IPS-20b (cell line): ENCODE measurements around the gene POLDIP2.
A peak's percentile ranks its signal among the peaks of the same experiment; 100 is the strongest.

Experiments
- H3K27ac ChIP-seq: one replicate; pipeline ENCODE4 v1.5.1; 2013; ENCODE audit warnings: low read length
- H3K27me3 ChIP-seq: 2 replicates; pipeline ENCODE4 v1.6.1; 2013; ENCODE audit warnings: mild to moderate bottlenecking, low read length, inconsistent platforms; ENCODE audit not compliant: insufficient read depth
- H3K36me3 ChIP-seq: 2 replicates; pipeline ENCODE4 v1.6.1; 2013; ENCODE audit warnings: low read depth, mild to moderate bottlenecking, inconsistent platforms, low read length, moderate library complexity; ENCODE audit not compliant: insufficient read depth
- H3K4me1 ChIP-seq: 2 replicates; pipeline ENCODE4 v1.6.1; 2013; ENCODE audit warnings: mild to moderate bottlenecking, control low read depth, inconsistent platforms, low read length, moderate library complexity; ENCODE audit not compliant: insufficient read depth
- H3K4me3 ChIP-seq: 2 replicates; pipeline ENCODE4 v1.5.1; 2013; ENCODE audit warnings: mild to moderate bottlenecking, low read length, inconsistent platforms
- H3K9ac ChIP-seq: 2 replicates; pipeline ENCODE4 v1.6.1; 2013; ENCODE audit warnings: low read depth, mild to moderate bottlenecking, inconsistent platforms, low read length, moderate library complexity
- H3K9me3 ChIP-seq: 2 replicates; pipeline ENCODE4 v1.6.1; 2013; ENCODE audit warnings: mild to moderate bottlenecking, low read depth, low read length, inconsistent platforms; ENCODE audit not compliant: insufficient read depth

The POLDIP2 gene

DNA sequence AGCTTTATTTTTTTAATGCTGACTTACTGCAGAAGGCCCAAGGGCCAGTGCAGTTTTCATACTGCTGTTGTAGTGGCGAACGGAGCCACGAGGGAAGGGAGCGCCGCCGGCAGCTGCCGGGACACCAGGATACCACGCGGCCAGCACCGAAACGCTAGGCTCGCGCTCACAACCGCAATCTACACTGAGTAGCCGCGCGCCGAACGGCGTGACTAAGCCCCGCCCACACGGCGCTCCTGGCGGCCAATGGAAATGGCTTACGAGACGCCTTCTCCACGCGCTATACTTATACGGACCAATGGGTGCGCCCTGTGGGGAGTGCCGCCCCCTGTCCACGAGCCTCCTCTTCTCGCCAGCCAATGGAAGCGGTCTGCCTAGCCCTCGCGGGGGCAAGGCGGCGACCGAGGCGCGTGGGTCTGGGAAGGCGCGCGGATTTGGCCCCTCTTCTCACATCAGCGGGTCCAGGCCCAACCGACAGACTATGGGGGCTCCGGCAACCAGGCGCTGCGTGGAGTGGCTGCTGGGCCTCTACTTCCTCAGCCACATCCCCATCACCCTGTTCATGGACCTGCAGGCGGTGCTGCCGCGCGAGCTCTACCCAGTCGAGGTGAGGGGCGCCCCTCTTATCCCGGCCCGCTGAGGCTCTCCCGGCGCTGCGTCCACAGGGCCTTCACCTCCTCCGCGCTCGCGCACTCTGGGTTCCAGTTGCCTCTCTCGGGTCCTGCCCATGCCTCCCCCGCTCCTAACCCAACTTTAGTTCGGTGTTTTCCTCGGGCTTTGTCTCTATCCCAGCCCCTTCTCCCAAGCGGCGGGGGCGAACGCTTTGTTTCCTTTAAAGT, 38.3 kb downstream of the POLDIP2 start, which contains the start of gene TMEM97:
Gene TMEM97, plus strand, starts transcription at position 442 of the 839 bp plus-strand sequence. Its CDS starts 40 bp downstream, at position 482.
- Histone ChIP-seq H3K9ac (peak within 1 kb of the TSS; percentile 92), H3K36me3 (peaks cover 14% of the 10 kb centered on the region; the same call in 1 of the 2 replicates), H3K9me3 (no peaks in the 10 kb centered on the region), H3K27me3 (no peaks in the 10 kb centered on the region; the same call in 1 of the 2 replicates), H3K4me3 (peak within 1 kb of the TSS; percentile 95), H3K27ac (peak within 1 kb of the TSS; percentile 62), H3K4me1 (peaks cover 19% of the 10 kb centered on the region)

DNA sequence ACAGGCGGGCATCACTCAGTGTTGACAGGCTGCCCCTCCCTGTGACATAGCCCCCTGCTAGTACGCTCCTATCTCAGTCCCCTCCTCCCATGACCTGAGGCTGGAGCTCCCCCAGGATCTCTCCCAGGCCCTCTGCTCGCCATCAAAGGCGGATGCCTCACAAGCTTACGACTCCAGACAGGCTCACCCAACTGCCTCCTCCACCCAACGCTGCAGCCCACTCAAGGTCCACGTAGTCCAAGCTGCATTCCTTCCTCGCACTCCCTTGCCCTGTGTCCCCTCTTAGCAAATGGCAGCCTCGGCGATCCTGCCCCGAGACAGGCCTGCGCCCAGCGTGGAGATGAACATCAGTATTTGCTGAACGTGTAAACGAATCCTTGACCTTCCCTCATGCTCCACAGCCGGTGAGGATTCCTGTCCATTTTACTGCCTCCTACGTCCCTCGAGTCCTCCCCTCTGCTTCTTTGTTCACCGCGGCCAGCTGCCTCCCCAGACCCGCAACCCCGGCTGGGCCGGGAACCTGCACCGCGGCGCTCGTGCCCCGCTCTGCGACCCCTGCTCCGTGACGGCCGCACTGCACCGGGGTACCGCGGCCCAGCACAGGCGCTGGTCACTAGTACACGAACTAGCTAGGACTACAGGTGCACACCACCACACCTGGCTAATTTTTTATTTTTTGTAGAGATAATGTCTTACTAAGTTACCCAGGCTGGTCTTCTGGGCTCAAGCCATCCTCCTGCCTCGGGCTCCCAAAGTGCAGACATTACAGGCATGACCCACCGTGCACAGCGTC, 39.2 kb downstream of the POLDIP2 start:
- no peaks in the 10 kb centered on the region for H3K9me3 ChIP-seq
- no peaks in the 10 kb centered on the region; the same call in 1 of the 2 replicates for H3K27me3 ChIP-seq
- peak overlapping the region; percentile 95 for H3K4me3 ChIP-seq
- no peak overlapping the region for H3K27ac ChIP-seq
- peaks cover 14% of the 10 kb centered on the region; the same call in 1 of the 2 replicates for H3K36me3 ChIP-seq
- peaks cover 19% of the 10 kb centered on the region for H3K4me1 ChIP-seq
- H3K9ac ChIP-seq, result peak overlapping the region; percentile 90

GRCh38 chr17:28317099-28317965, 40.0 kb downstream of the POLDIP2 start:
- Histone ChIP-seq H3K27ac (no peak overlapping the region), H3K9ac (peak overlapping the region; percentile 90; the same call in 1 of the 2 replicates), H3K4me3 (peak overlapping the region; percentile 95)

GRCh38 chr17:28315846-28316705, 41.3 kb downstream of the POLDIP2 start:
- Histone ChIP-seq H3K9me3 (no peaks in the 10 kb centered on the region), H3K4me1 (peaks cover 17% of the 10 kb centered on the region), H3K4me3 (no peak overlapping the region), H3K27me3 (no peaks in the 10 kb centered on the region; the same call in 1 of the 2 replicates), H3K9ac (no peak overlapping the region), H3K36me3 (peaks cover 9% of the 10 kb centered on the region; the same call in 1 of the 2 replicates), H3K27ac (no peak overlapping the region)

More at GRCh38 chr17:28317099-28317965, 40.0 kb downstream of the POLDIP2 start:
- H3K27me3 ChIP-seq, result no peaks in the 10 kb centered on the region; the same call in 1 of the 2 replicates
- peaks cover 9% of the 10 kb centered on the region; the same call in 1 of the 2 replicates for H3K36me3 ChIP-seq
- H3K9me3 ChIP-seq, result no peaks in the 10 kb centered on the region
- H3K4me1 ChIP-seq, result peaks cover 19% of the 10 kb centered on the region

DNA sequence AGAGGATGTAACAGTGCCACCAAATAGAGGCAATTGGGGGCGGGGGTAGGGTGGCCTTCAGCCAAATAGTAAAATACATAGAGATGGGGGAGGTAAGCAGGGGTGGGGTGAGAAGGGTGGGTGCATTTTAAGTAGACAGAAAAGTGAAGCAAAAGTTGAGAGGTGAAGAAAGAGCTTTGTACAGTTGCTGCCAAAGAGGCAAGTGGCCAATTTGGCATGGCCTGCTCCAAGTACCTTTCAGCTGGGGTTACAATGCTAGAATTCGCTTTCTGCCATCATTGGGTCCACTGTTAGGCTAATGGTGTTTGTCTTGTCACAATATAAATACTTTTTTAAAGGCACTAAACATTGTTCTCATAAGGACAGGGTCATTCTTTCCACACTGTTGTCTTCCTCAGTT, 43.5 kb downstream of the POLDIP2 start:
- H3K9me3 ChIP-seq, result no peaks in the 10 kb centered on the region
- H3K4me1 ChIP-seq, result peaks cover 7% of the 10 kb centered on the region; the same call in 1 of the 2 replicates
- H3K27me3 ChIP-seq, result no peaks in the 10 kb centered on the region; the same call in 1 of the 2 replicates
- H3K9ac ChIP-seq, result no peak overlapping the region
- H3K36me3 ChIP-seq, result no peaks in the 10 kb centered on the region
- H3K4me3 ChIP-seq, result no peak overlapping the region
- H3K27ac ChIP-seq, result no peak overlapping the region

DNA sequence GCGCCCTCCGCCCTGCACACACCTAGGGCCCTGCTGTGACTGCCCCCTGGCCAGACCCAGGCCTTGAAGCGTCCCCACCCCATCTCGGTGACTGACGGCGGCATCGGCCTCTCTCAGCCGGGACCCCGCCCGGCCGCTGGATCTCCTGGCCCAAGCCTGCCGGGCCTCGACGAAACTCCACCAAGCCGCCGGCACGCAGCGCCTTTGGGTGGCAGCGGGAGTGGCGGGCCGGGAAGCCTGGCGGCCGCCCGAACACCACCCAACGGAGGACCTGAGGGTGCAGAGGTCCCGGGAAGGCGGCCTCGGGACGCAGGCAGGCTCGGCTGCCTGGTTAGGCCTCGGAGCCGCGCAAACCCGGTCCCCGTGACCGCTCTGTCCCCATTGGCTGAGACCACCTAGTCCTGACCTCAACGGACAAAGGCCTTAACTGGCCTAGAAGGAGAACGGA, 50.3 kb downstream of the POLDIP2 start:
- Histone ChIP-seq H3K4me3 (no peak overlapping the region), H3K36me3 (no peaks in the 10 kb centered on the region), H3K27ac (no peak overlapping the region), H3K27me3 (no peaks in the 10 kb centered on the region), H3K9me3 (no peaks in the 10 kb centered on the region), H3K9ac (no peak overlapping the region), H3K4me1 (no peaks in the 10 kb centered on the region)

- no peaks in the 10 kb centered on the region for H3K9me3 ChIP-seq
- H3K27me3 ChIP-seq, result no peaks in the 10 kb centered on the region
- H3K36me3 ChIP-seq, result no peaks in the 10 kb centered on the region
- no peaks in the 10 kb centered on the region for H3K4me1 ChIP-seq
- no peak overlapping the region for H3K9ac ChIP-seq
- H3K4me3 ChIP-seq, result no peak overlapping the region
- no peak overlapping the region for H3K27ac ChIP-seq
These were observed 58.9 kb downstream of the POLDIP2 start for GRCh38 chr17:28298449-28298848.
